Chondrocyte (in vitro differentiated cells): ENCODE results near the gene B4GALT4. TPM values are rescaled to one million over a fixed set of nuclear protein-coding genes. Genes with fewer than 3 reads are reported as not detected.

Experiments used
- DNase-seq: peaks from one replicate; pipeline ENCODE4 v3.0.0; 2021; ENCODE audit warnings: mixed read lengths, low spot score
- H3K27ac Mint-ChIP-seq: one replicate; pipeline ENCODE4 v1.8.0; 2021; ENCODE audit warnings: mild to moderate bottlenecking, moderate library complexity, mixed read lengths; ENCODE audit not compliant: unreplicated experiment
- H3K27me3 Mint-ChIP-seq: 2 replicates; pipeline ENCODE4 v1.8.0; 2021; ENCODE audit warnings: low read depth, mixed read lengths
- H3K36me3 Mint-ChIP-seq: 2 replicates; pipeline ENCODE4 v1.8.0; 2021; ENCODE audit warnings: low read depth, mixed read lengths
- H3K4me1 Mint-ChIP-seq: 2 replicates; pipeline ENCODE4 v1.8.0; 2021; ENCODE audit warnings: low read depth, mild to moderate bottlenecking, mixed read lengths
- H3K4me3 Mint-ChIP-seq: one replicate; pipeline ENCODE4 v1.8.0; 2021; ENCODE audit warnings: mild to moderate bottlenecking, moderate library complexity, mixed read lengths; ENCODE audit not compliant: unreplicated experiment
- H3K9me3 Mint-ChIP-seq: 2 replicates; pipeline ENCODE4 v1.8.0; 2021; ENCODE audit warnings: low read depth, mixed read lengths
- total RNA-seq: library from RNA; stranded (reverse); gene quantifications from 3 replicates; pipeline ENCODE4 v1.2.1, GENCODE V29; 2021
- TF ChIP-seq, protein P1 (sequence below): fragments of 200-600 bp; sonication (generic); IDR thresholded peaks from 2 replicates; pipeline ENCODE4 v1.5.0; 2021; ENCODE audit warnings: antibody characterized with exemption, mild to moderate bottlenecking, moderate library complexity

Gene B4GALT4
- total RNA-seq, 1 donor from 2014 or later = 25.8 TPM

DNA sequence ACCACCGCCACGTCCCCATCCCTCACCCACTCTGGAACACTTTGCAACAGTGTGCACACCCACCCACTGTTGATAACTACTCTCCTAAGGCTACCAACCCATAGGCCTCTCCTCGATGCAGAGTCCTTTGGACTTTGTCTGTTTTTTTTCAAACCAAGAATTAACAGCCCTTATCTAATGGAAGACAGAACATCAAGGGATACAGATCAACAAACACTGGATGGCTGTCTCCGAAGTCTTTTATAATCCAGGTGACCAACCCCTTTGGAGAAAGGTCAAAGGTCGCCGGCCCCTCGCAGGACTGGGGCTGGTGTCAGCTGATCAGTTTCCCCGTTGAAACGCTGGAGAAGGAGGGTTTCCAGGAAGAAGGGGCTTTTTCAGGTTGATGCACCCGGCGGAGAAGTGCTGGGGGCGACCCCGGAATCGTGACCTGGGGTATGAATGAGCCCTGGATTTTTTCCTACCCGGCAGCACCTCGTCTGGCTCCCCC lies 532 bp downstream of the B4GALT4 start:
- Mint-ChIP-seq H3K27ac (peak overlapping the region; percentile 94), H3K4me3 (peak overlapping the region; percentile 83), H3K9me3 (no peaks in the 10 kb centered on the region), H3K4me1 (peaks cover 29% of the 10 kb centered on the region), H3K36me3 (peaks cover 2% of the 10 kb centered on the region), H3K27me3 (no peaks in the 10 kb centered on the region)
- TF ChIP-seq, protein P1, sequence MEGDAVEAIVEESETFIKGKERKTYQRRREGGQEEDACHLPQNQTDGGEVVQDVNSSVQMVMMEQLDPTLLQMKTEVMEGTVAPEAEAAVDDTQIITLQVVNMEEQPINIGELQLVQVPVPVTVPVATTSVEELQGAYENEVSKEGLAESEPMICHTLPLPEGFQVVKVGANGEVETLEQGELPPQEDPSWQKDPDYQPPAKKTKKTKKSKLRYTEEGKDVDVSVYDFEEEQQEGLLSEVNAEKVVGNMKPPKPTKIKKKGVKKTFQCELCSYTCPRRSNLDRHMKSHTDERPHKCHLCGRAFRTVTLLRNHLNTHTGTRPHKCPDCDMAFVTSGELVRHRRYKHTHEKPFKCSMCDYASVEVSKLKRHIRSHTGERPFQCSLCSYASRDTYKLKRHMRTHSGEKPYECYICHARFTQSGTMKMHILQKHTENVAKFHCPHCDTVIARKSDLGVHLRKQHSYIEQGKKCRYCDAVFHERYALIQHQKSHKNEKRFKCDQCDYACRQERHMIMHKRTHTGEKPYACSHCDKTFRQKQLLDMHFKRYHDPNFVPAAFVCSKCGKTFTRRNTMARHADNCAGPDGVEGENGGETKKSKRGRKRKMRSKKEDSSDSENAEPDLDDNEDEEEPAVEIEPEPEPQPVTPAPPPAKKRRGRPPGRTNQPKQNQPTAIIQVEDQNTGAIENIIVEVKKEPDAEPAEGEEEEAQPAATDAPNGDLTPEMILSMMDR = no peak
- no peak for DNase-seq

DNA sequence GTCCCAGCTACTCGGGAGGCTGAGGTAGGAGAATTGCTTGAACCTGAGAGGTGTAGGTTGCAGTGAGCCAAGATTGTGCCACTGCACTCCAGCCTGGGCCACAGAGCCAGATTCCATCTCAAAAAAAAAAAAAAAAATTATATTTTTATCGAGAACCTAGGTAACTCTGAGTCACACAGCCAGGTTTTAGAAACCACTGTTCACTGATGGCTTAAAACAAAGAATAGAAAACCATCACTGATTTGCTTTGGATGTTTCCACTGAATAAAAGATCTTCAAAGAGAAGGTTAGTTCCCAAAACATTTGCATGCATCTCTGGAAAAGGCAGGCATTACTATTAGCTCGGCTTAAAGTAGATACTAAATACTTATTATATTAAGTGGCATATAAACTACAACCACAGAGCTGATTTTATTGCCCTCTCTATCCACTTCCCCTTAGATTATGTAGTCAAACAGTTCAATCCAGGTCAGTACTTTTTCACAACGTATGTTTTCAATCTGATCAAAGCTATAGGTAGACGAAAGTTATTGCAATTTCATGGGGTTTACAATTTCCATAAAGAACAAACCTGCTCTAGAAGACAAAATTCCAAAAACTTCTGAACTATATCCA lies 1.4 kb downstream of the B4GALT4 start:
- no peaks in the 10 kb centered on the region for H3K9me3 Mint-ChIP-seq
- peaks cover 36% of the 10 kb centered on the region for H3K4me1 Mint-ChIP-seq
- TF ChIP-seq, protein P1 = no peak
- no peaks in the 10 kb centered on the region for H3K27me3 Mint-ChIP-seq
- peak overlapping the region; percentile 83 for H3K4me3 Mint-ChIP-seq
- peaks cover 4% of the 10 kb centered on the region for H3K36me3 Mint-ChIP-seq
- DNase-seq = no peak
- H3K27ac Mint-ChIP-seq = peak overlapping the region; percentile 94

DNA sequence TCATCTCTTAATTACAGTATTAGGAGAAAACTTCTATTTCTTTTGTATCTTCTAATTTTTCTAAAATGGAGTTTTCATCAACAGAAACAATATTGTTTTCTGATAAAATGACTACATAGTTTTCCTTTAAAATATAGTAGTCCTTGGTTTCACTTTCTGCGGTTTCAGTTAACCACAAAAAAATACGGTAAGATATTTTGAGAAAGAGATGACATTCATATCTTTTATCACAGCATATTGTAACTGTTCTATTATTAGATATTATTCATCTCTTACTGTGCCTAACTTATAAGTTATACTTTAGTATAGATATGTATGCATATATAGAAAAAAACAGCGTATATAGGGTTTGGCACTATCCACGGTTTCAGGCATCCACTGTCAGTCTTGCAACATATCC lies 2.3 kb downstream of the B4GALT4 start:
- Mint-ChIP-seq H3K4me3 (peak overlapping the region; percentile 4), H3K4me1 (peaks cover 36% of the 10 kb centered on the region), H3K27me3 (no peaks in the 10 kb centered on the region), H3K36me3 (peaks cover 4% of the 10 kb centered on the region), H3K9me3 (no peaks in the 10 kb centered on the region), H3K27ac (peak overlapping the region; percentile 36)
- no peak for DNase-seq
- TF ChIP-seq, protein P1 = no peak

DNA sequence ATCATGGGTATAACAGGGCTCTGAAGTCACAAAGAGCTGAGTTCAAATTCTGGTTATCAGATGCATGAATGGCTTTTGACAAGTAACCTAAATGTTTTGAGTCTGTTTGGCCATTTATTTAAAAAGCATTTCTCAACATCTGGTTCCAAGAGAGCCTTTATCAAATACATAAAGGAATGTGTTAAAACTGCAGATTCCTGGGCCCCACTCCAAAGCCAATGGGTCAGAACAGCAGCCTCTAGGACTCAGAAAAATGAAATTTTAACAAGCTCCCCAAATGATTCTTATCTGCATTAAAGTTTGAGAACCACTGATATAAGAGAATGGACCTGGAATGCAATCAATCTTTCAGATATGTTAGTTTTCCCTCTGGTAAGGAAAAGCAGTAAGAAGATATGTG lies 3.4 kb downstream of the B4GALT4 start:
- Mint-ChIP-seq H3K4me1 (peaks cover 36% of the 10 kb centered on the region), H3K4me3 (no peak overlapping the region), H3K27me3 (no peaks in the 10 kb centered on the region), H3K9me3 (no peaks in the 10 kb centered on the region), H3K36me3 (peaks cover 6% of the 10 kb centered on the region), H3K27ac (no peak overlapping the region)
- TF ChIP-seq, protein P1 = no peak
- no peak for DNase-seq

DNA sequence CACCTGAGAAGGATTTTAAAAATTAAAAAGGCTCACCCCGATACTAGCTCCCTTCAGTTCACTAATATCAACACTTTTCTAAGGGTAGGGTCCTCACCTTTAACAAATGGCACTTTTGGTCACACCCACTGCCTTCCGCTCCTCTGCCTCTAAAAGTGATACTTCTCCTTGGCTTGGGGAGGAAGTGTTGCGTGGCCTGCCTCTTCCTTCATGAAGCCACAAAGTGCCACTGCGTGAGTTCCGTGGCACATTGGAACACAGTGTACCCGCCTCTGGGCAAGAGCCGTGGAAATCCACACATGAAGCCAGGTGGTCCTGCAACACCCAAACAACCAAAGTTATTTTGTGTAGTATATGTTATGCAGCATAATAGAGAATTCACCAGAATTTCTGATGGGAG lies 3.9 kb downstream of the B4GALT4 start:
- H3K36me3 Mint-ChIP-seq = peaks cover 6% of the 10 kb centered on the region
- peaks cover 36% of the 10 kb centered on the region for H3K4me1 Mint-ChIP-seq
- no peaks in the 10 kb centered on the region for H3K27me3 Mint-ChIP-seq
- TF ChIP-seq, protein P1 = no peak
- no peaks in the 10 kb centered on the region for H3K9me3 Mint-ChIP-seq
- H3K27ac Mint-ChIP-seq = no peak overlapping the region
- no peak for DNase-seq
- H3K4me3 Mint-ChIP-seq = no peak overlapping the region
